Measurements from ENCODE around the gene MRPS31.

GRCh38 chr13:40774672-40775071 is 3.7 kb upstream of the MRPS31 start:
- TF ChIP-seq YY1 (IDR thresholded peaks at IDR 0.05; ENCODE audit: insufficient read depth, insufficient read length) (no peak), SUZ12 (IDR thresholded peaks at IDR 0.05; ENCODE audit: extremely low read depth, insufficient read depth, insufficient read length) (no peak), ZNF274 (IDR thresholded peaks at IDR 0.05; ENCODE audit: low read depth, low read length) (no peak)

Measured in NT2/D1 (cell line).